Muscle layer of colon (tissue), 2 donors: ENCODE data around the gene MTRFR.

Source experiments
- H3K27ac ChIP-seq: one replicate; pipeline ENCODE4 v1.7.0; 2013; ENCODE audit warnings: low read depth, mild to moderate bottlenecking, low read length, moderate library complexity
- H3K27me3 ChIP-seq, 2 donors: one replicate each; pipeline ENCODE4 v1.7.0; 2013; ENCODE audit warnings: low read length in 2 of 2, mild to moderate bottlenecking in 2 of 2; ENCODE audit not compliant: insufficient read depth in 2 of 2, control insufficient read depth in 1 of 2
- H3K36me3 ChIP-seq: one replicate; pipeline ENCODE4 v1.7.0; 2013; ENCODE audit warnings: mild to moderate bottlenecking, low read length; ENCODE audit not compliant: insufficient read depth
- H3K4me1 ChIP-seq: one replicate; pipeline ENCODE4 v1.7.0; 2013; ENCODE audit warnings: mild to moderate bottlenecking, low read length; ENCODE audit not compliant: insufficient read depth
- H3K4me3 ChIP-seq, 2 donors: one replicate each; pipeline ENCODE4 v1.7.0; 2013; ENCODE audit warnings: low read length in 2 of 2, low read depth in 1 of 2, mild to moderate bottlenecking in 1 of 2, moderate library complexity in 1 of 2
- H3K9ac ChIP-seq: one replicate; pipeline ENCODE4 v1.7.0; 2013; ENCODE audit warnings: low read length
- H3K9me3 ChIP-seq: one replicate; pipeline ENCODE4 v1.7.0; 2013; ENCODE audit warnings: mild to moderate bottlenecking, low read length
- donor health status: abdominal sarcoma.
- donor health status: Adenocarcinoma of cecum.

MTRFR gene

DNA sequence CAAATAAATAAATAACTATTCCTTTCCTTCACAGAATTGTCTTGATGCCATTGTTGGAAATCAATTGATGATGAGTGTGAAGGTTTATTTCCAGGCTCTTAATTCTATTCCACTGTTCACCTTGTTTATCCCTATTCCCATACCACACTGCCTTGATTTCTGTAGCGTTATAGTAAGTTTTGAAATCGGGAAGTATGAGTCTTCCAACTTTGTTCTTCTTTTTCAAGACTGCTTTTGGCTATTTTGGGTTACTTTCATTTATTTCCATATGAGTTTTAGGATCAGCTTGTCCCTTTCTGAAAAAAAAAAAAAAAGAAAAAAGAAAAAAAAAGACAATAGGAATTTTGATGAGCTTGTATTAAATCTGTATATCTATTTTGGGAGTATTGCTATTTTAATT lies 47.7 kb downstream of the MTRFR start:
- no peaks in the 10 kb centered on the region for H3K9me3 ChIP-seq
- H3K9ac ChIP-seq, result no peak overlapping the region
- no peak overlapping the region for H3K27ac ChIP-seq
- no peaks in the 10 kb centered on the region for H3K36me3 ChIP-seq
- H3K4me1 ChIP-seq, result no peaks in the 10 kb centered on the region
- no peaks in the 10 kb centered on the region for H3K27me3 ChIP-seq
- no peak overlapping the region for H3K4me3 ChIP-seq

DNA sequence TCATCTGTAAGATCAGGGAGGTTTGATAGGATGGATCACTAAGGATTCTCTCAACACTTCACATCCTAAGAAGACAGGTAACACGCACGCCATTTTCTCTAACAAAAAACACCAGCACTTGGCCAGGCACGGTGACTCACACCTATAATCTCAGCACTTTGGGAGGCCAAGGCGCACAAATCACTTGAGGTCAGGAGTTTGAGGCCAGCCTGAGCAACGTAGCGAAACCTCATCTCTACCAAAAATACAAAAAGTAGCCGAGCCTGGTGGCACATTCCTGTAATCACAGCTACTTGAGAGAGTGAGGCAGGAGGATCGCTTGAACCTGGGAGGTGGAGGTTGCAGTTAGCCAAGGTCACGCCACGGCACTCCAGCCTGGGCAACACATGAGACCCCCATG lies 48.9 kb downstream of the MTRFR start:
- H3K9ac ChIP-seq, result no peak overlapping the region
- H3K27me3 ChIP-seq, result no peaks in the 10 kb centered on the region
- no peak overlapping the region for H3K4me3 ChIP-seq
- no peaks in the 10 kb centered on the region for H3K9me3 ChIP-seq
- H3K4me1 ChIP-seq, result no peaks in the 10 kb centered on the region
- no peak overlapping the region for H3K27ac ChIP-seq
- H3K36me3 ChIP-seq, result no peaks in the 10 kb centered on the region

DNA sequence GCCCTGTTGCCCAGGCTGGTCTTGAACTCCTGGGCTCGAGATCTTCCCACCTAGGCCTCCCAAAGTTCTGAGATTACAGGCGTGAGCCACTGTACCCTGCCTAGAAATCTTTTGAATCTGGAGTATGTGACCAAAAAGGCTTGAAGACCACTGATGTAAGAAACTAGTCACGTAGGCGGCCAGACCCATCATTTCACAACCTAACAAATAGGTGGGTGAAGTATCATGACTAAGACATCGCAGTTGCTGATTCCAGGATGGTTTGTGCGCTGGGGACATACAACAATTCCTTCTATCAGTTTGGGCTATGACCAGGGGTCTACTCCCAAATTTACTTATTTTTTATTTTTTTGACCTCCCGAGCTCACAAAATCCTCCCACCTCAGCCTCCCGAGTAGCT lies 50.2 kb downstream of the MTRFR start:
- Histone ChIP-seq H3K36me3 (no peaks in the 10 kb centered on the region), H3K4me3 (no peak overlapping the region), H3K9me3 (no peaks in the 10 kb centered on the region), H3K9ac (no peak overlapping the region), H3K4me1 (no peaks in the 10 kb centered on the region), H3K27ac (no peak overlapping the region), H3K27me3 (no peaks in the 10 kb centered on the region)

DNA sequence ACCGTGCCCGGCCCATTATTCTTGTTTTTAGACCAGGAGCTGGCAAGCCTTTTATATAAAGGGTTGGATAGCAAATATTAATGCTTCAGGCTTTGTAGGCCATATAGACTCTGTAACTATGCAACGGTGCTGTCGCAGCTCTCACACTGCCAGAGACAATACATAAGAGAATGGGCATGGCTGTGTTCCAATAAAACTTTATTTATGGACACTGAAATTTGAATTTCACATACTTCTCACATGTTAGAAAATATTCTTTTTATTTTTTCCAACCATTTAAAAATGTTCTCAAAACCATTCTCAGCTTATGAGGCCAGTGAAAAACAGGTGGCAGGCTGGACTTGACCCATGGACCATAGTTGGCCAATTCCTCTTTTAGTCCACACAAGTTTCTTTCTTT lies 51.4 kb downstream of the MTRFR start:
- H3K9ac ChIP-seq, result no peak overlapping the region
- H3K36me3 ChIP-seq, result no peaks in the 10 kb centered on the region
- no peaks in the 10 kb centered on the region for H3K4me1 ChIP-seq
- no peaks in the 10 kb centered on the region for H3K9me3 ChIP-seq
- H3K27me3 ChIP-seq, result no peaks in the 10 kb centered on the region
- no peak overlapping the region for H3K4me3 ChIP-seq
- H3K27ac ChIP-seq, result no peak overlapping the region

DNA sequence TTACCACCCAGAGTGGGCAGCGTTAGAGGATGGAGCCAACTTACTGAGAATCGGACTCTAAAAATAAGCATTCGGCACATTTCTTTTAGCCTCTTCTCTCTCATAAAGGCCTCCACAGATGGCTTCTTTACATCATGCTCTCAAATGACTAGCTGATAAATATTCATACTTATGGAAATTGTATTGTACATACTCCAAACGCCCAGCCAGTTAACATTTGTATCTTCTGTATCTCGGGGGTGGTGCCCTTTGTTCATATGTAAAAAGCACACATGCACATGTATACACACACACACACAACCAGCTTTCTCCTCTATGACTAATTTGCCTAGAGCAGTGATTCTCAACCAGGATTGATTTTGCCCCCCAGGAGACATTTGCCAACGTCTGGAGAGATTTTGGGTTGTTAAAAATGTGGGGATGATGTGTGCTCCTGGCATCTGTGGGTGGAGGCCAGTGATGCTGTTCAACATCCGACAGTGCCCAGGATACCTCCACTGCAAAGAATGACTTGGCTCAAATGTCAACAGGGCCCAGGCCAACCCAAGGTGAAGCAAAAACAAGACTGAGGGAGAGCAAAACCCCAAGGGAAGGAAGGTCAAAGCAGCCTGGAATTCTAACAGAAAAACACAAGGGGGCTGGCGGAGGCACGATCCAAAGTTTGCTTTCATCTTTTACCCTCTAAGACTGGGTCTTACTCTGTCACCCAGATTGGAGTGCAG lies 53.6 kb downstream of the MTRFR start:
- no peaks in the 10 kb centered on the region for H3K4me1 ChIP-seq
- H3K36me3 ChIP-seq, result peaks cover 5% of the 10 kb centered on the region
- no peak overlapping the region for H3K27ac ChIP-seq
- H3K9me3 ChIP-seq, result no peaks in the 10 kb centered on the region
- H3K27me3 ChIP-seq, result no peaks in the 10 kb centered on the region
- H3K4me3 ChIP-seq, result no peak overlapping the region
- H3K9ac ChIP-seq, result no peak overlapping the region

DNA sequence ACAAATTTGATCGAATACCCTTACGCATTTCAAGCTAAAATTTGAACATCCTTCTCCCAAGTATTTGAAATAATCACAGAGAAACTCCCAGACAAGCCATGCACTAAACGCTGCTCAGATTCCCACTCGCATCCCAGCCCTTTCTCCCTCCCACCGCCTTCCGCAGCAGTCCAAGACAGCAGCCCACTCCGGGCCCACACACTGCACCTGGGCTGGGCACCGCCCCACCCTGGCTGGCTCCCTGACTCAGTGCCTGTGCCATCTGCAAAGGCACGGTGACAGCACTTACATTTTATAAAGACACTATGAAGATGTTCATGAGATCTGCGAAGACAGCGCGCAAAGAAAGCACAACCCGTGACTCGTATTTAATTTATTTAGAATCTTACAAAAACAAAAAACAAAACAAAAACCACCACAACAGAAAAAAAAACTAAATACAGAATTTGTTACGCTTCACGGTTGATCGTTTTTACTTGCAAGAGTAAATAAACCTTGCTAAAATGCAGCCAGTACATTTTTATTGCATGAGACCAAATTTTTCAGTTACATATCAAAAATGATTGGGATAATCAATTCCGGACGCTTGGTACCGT lies 55.6 kb downstream of the MTRFR start:
- Histone ChIP-seq H3K36me3 (peaks cover 24% of the 10 kb centered on the region), H3K27ac (no peak overlapping the region)

DNA sequence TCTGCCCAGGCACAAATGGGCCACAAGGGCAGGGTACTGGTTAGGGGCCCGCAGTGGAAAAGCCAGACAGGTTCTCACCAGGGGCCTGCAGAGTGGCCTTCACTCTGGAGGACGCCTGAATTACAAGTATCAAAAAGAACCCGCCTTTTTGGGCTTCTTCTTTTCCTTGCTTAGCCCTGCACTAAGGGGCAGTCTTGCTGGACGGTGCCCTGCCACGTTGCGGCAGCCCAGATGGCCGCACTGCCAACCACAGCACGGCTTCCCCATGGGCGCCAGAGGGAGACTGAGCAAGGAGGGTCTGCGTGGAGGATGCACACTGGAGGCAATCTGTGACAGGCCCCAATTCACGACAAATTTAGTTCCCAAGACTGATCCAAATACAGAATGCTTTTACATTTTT lies 56.7 kb downstream of the MTRFR start:
- no peak overlapping the region for H3K4me3 ChIP-seq
- H3K9ac ChIP-seq, result no peak overlapping the region
- H3K27ac ChIP-seq, result no peak overlapping the region
- peaks cover 32% of the 10 kb centered on the region for H3K36me3 ChIP-seq
- H3K9me3 ChIP-seq, result no peaks in the 10 kb centered on the region
- H3K27me3 ChIP-seq, result no peaks in the 10 kb centered on the region
- H3K4me1 ChIP-seq, result no peaks in the 10 kb centered on the region

More for the DNA sequence above, 55.6 kb downstream of the MTRFR start:
- Histone ChIP-seq H3K27me3 (no peaks in the 10 kb centered on the region), H3K9ac (no peak overlapping the region), H3K4me1 (no peaks in the 10 kb centered on the region), H3K9me3 (no peaks in the 10 kb centered on the region), H3K4me3 (no peak overlapping the region)

DNA sequence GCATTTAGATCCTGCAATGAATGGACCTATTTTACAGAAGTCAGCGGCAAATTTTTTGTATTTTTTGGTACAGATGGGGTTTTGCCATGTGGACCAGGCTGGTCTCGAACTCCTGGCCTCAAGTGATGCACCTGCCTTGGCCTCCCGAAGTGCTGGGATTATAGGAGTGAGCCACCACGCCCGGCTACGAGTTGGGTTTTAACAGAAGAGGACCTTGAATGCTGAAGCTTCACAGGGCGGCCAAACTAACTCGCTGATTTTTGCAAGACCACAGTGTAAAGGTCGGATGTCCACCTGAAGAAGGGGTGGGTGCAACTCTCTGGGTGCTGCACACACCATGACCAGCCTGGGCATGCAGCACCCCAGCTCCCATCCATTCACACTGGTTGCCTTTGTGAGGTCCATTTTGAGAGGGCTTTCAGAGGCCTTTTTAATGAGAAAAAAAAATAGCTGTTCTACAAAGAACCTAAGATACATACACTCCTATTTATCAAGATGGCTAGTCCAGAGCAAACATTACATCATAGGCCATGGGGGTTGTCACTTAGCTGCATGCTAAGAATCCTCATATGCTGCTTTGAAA lies 60.0 kb downstream of the MTRFR start:
- Histone ChIP-seq H3K9me3 (no peaks in the 10 kb centered on the region), H3K4me3 (no peak overlapping the region), H3K4me1 (no peaks in the 10 kb centered on the region), H3K27ac (no peak overlapping the region), H3K9ac (no peak overlapping the region), H3K36me3 (peaks cover 53% of the 10 kb centered on the region), H3K27me3 (no peaks in the 10 kb centered on the region)

DNA sequence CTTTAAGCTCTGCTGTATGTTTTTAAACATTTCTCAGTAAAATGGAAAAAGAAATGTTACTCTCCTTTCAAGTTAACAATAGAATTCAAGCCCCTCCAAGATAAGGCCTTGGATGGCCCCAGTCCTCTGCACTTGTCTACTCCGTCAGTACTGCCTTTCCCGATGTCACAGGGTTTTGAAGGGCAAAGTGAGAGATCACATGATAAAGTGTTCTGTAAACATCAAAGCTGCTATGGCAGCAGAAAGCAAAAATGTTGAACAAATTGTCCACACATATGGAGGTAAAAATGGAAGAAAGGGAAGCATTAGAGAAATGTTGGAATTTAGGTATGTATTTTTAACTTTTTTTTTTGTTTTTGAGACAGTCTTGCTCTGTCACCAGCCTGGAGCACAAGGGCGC lies 71.9 kb downstream of the MTRFR start:
- Histone ChIP-seq H3K4me1 (no peaks in the 10 kb centered on the region), H3K9ac (no peak overlapping the region), H3K9me3 (no peaks in the 10 kb centered on the region), H3K27me3 (no peaks in the 10 kb centered on the region), H3K27ac (no peak overlapping the region), H3K4me3 (no peak overlapping the region), H3K36me3 (peaks cover 59% of the 10 kb centered on the region)

DNA sequence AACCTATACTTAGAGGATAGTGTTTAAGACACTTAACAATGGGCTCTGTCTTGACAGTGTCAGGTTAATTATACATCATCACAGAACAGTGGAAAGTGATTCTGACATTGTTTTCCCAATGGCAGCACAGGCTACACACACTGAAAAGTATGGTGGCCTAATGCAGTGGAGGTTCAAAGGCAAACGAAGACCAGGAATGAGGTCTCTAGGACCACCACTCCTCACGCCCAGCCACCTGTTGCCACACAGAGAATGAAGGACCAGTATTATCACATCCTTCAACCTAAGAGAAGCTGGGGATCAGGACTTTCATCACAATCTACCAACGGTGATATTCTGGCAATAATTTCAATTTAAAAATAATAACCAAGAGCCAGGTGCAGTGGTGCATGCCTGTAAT lies 73.0 kb downstream of the MTRFR start:
- H3K9me3 ChIP-seq, result no peaks in the 10 kb centered on the region
- no peak overlapping the region for H3K4me3 ChIP-seq
- H3K36me3 ChIP-seq, result peaks cover 66% of the 10 kb centered on the region
- H3K27me3 ChIP-seq, result no peaks in the 10 kb centered on the region
- no peak overlapping the region for H3K27ac ChIP-seq
- H3K4me1 ChIP-seq, result no peaks in the 10 kb centered on the region
- no peak overlapping the region for H3K9ac ChIP-seq
